ENCODE measurements around the gene TBX10. TPM values are rescaled to one million over a fixed set of nuclear protein-coding genes. Genes with fewer than 3 reads are reported as not detected.
"Not testable (repeated sequence)": the region's sequence is repeated elsewhere in the genome, so short reads cannot be mapped to it uniquely, and the experiment has no call there.

Gene TBX10
- total RNA-seq, 1 experiment from 2014 or later: not detected

DNA sequence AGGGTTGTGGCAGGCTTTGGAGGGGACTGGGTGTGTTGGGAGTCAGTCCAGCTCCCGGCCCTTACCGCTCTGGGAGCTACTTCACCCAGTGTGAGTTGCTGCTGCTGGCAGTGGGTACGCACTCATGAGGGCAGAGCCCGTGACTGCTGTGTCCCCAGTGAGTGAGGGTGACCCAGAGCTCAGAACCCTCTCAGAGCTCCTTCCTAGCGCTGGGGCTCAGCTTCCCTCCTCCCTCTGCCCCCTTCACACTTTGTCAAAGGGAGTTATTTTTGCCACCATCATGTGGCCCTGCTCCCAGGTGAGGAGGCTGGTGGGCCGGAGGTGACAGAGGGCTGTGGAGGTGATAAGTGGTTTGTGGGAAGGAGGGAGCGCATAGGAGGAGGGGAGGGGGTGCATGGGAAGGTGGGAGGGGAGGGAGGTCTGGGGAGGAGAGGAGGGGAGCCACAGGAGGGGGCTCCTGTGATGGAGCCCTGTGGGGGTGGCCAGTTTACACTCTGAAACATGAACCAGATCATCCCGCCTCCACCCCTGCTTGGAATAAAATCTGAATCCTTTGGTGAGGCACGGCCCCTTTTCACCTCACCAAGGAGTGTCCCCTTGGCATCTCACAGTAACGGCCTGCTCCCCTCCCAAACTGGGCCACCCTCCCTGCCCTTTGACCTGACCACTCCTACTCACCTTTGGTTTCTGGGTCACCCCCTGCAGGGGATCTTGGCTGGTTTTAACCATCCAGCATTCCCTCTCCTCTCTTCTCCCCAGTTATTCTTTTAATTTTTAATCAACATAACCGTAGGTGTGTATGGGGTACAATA lies 22.9 kb downstream of the TBX10 start:
- DNase-seq (ENCODE audit: low read depth): no peak

DNA sequence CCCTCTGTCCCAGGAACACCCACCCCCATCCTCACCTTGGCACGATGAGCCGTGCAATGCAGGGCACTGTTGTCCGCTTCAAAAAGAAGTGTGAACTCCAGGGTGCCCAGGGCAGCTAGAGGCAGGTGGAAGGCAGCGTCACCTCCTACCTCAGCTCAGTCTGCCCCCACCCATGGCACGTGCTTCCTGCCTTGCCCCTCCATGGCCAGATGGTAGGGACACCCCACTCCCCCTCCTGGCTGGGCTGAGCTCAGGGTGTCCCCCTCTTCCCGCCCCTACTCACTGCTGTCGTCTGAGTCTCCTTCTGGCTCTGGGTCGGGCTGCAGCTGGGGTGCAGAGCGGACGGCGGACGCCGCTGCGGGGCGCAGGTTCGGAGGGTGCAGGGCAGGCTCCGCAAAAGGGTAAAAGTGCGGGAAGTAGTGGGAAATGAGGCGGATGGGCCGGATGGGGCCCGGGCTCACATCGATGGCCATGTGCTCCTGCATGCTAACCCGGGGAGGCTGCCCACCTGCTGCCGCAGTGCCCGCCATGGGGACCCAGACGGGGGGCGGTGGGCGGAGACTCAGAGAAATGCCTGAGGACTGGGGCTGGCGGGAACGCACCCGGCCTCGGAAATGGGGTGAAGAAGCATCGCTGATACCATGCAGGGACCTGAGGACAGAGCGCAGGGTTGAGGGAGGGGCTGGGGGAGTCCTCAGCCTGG lies 23.7 kb downstream of the TBX10 start:
- no peak for DNase-seq (ENCODE audit: low read depth)

DNA sequence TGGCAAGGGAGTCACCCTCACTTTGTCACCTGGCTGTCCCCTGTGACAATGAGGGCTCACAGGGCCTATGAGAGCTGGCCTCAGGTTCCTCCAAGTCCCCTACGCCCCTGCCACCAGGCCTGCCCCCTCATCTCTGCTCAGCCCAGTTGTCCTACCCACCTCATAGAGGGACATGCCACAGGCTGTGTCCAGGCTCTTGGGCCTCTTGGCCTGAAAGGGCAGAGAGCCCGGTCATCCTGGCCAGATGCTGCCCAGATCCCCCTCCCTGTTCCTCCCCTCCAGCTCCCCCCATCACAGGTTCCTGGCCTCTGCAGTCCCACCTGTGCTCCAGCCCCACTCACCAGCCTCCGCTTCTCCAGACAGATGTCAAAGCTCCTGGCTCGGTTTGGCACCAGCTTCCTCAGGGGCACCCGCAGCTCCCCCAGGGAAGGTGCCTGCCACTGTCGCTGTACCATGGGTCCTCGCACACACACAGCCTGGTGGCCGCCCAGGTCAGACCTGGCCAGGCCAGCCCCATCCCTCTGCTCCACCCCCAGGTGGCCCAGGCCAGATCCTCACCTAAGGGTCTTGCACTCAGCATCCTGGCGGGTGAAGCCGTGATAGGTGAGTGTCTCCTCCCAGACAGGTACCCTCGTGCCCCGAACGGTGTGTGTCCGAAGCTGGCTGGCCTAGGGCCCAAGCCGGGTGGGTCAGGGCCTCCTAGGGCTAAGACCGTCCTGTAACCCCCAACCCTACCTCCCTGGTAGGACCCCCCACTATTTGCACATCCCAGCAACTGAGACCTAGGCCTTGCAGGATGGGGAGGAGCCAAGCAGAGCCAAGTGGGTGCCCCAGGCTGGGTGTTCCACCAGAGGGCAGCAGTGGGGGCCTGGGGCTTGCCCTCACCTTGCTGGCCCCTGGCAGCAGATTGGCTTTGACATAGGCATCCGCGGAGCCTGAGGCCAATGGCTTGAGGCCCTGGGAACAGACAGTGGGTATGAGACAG lies 24.5 kb downstream of the TBX10 start:
- DNase-seq (ENCODE audit: low read depth): peak; percentile 56

GRCh38 chr11:67613960-67614715 lies 25.4 kb downstream of the TBX10 start:
- DNase-seq (ENCODE audit: low read depth): peak; percentile 79

- no peak for DNase-seq (ENCODE audit: low read depth)
Observed at GRCh38 chr11:67613313-67613959, 26.1 kb downstream of the TBX10 start.

GRCh38 chr11:67612751-67613150 lies 26.8 kb downstream of the TBX10 start:
- no peak for DNase-seq (ENCODE audit: low read depth)

GRCh38 chr11:67611704-67612587 lies 27.6 kb downstream of the TBX10 start:
- no peak for DNase-seq (ENCODE audit: low read depth)

DNA sequence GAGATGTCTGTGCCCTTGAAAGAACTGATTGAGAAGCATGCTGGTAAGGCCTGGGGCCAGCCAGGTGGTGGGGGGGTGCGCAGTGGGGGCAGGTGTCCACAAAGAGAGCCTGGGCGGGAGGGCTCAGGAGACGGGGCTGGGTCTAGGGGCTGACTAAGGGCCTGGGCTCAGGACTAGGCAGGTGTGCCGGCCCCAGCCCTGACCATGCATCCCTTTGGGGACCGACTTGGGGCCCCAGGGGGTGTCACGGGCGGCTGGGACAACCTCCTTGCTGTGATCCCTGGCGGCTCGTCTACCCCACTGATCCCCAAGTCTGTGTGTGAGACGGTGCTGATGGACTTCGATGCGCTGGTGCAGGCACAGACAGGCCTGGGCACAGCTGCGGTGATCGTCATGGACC lies 28.4 kb downstream of the TBX10 start:
- DNase-seq (ENCODE audit: low read depth): no peak

DNA sequence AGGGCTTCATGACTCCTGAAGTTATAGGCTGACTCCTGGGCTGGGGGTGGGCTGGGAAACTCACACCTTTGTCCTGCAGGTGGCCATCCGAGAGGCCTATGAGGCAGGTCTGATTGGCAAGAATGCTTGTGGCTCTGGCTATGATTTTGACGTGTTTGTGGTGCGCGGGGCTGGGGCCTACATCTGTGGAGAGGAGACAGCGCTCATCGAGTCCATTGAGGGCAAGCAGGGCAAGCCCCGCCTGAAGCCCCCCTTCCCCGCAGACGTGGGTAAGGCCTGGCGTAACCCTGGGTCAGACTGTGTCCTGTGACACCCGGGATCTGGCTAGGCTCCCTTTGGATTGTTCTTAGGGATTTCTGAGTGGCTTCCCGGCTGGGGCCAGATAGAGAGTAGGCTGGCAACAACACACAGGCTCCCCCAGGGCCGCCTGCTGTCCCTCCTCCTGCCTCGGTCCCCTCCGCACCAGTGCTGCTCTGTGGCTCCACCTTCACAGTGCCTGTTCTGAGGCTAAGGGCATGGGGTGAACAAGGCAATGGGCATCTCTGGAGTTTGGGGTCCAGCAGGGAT lies 29.2 kb downstream of the TBX10 start:
- DNase-seq (ENCODE audit: low read depth): no peak

GRCh38 chr11:67609316-67609715 lies 30.2 kb downstream of the TBX10 start:
- DNase-seq (ENCODE audit: low read depth): no peak

GRCh38 chr11:67608486-67608885 lies 31.1 kb downstream of the TBX10 start:
- no peak for DNase-seq (ENCODE audit: low read depth)

DNA sequence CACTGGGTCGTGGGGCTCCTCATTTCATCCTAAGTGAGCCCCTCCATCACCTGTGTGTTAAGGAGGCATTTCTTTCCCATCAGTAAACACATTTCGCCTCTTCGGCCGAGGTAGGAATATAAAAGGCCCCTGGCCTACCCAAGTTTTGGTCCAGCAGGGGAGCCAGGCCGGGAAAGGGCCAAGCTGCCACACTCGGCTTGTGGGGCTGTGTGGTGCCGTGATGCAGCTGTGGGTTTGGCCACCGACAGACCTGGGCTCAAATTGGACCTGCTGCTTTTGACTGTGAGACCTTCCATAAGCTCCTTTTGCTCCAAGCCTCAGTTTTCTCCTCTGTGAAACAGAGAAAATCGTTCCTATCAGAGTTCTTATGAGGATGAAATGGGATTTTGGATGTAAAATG lies 32.1 kb downstream of the TBX10 start:
- DNase-seq (ENCODE audit: low read depth): no peak

DNA sequence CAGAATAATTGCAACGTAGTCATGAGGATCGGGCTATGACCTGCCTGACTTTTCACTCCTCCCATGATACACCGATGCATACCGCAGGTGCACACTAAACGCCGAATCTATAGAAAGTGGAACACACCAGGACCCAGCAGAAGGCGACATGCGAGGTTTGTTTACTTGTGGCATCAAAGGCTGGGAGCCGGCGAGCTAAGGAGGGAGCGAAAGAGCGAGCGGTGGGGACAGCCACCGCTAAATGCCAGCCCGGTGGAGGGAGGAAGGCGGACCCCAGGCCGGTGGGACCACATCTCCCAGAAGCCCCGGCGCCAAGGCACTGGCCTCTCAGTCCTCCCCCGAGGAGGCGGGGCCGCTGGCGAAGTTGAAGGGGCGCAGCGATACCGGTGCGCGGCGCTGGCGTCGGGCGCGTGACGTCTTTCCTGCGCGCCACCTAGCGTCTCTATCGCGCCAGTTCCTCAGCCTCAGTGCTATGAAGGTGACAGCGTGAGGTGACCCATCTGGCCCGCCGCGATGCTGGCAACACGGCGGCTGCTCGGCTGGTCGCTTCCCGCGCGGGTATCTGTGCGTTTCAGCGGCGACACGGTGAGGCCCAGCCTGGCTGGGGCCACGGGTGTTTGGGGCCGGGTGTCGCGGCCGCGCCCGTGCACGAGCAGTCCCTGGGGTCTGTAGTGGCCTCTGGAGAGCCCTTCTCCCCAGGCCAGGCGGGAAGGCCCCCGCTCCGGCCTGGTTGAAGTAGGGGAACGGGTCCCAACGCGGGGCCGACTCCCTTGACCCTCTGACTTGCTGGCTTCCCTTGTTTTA lies 32.9 kb downstream of the TBX10 start, which contains the start of gene NDUFV1:
TSS of gene NDUFV1 (plus strand) at position 445 of the 804 bp plus-strand sequence. CDS start at position 514, 69 bp downstream.
- DNase-seq (ENCODE audit: low read depth): peak; percentile 97

DNA sequence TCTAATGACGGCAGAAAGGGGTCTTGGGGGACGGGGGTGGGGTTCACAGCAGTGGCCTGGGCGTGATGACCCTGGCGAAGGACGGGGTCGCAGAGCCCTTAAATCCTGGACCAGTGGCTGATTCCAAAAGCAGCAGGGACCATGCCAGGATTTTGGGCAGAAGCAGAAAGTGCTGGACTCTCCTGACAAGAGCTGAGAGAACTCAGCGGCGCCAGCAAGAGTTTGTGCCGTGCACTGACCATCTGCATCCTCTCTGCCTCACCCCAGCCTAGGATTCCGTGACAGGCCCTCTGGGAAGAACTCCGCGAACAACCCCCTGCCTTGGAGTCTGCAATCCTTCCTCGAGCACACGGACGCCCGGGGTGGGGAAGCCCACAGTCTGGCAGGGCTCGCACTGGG lies 33.5 kb downstream of the TBX10 start:
- DNase-seq (ENCODE audit: low read depth): no peak

- no peak for DNase-seq (ENCODE audit: low read depth)
Observed at GRCh38 chr11:67605231-67606011, 34.1 kb downstream of the TBX10 start.

GRCh38 chr11:67604815-67605214 lies 34.7 kb downstream of the TBX10 start:
- no peak for DNase-seq (ENCODE audit: low read depth)

DNA sequence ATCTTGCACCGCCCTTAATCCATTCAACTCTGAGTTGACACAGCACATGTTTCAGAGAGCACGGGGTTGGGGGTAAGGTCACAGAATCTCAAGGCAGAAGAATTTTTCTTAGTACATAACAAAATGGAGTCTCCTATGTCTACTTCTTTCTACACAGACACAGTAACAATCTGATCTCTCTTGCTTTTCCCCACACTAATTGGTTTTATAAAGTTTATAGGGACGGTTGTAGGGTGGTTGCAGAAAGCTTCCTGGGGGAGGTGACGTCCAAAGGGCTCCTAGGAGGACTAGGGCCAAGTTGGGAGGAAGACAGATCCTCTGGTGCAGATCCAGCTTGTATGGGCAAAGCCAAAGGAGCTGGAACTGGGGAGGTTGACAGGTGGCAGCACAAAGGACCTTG lies 35.4 kb downstream of the TBX10 start:
- not testable (repeated sequence) for DNase-seq (ENCODE audit: low read depth)

- no peak for DNase-seq (ENCODE audit: low read depth)
Observed at GRCh38 chr11:67601098-67601497, 38.5 kb downstream of the TBX10 start.
